ENCODE results near the gene GARNL3.

DNA sequence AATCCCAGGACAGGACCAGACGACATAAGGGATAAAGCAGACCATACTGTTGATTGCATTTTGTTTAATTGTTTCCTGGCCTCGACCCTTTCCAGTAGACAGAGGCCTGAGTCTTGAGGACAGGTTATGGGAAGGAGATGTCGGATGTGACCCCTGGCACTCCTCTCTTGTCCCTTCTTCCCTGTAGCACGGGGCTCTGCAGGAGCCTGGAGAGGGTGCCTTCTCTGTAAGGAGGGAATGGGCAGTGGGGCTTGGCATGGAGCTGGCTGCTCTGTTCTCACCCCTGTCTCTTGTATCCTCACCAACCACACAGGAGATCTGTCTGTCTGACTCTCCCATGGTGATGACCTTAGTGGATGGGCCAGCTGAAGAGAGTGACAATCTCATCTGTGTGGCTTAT is 92.3 kb downstream of the GARNL3 start:
- TF ChIP-seq, protein P1, sequence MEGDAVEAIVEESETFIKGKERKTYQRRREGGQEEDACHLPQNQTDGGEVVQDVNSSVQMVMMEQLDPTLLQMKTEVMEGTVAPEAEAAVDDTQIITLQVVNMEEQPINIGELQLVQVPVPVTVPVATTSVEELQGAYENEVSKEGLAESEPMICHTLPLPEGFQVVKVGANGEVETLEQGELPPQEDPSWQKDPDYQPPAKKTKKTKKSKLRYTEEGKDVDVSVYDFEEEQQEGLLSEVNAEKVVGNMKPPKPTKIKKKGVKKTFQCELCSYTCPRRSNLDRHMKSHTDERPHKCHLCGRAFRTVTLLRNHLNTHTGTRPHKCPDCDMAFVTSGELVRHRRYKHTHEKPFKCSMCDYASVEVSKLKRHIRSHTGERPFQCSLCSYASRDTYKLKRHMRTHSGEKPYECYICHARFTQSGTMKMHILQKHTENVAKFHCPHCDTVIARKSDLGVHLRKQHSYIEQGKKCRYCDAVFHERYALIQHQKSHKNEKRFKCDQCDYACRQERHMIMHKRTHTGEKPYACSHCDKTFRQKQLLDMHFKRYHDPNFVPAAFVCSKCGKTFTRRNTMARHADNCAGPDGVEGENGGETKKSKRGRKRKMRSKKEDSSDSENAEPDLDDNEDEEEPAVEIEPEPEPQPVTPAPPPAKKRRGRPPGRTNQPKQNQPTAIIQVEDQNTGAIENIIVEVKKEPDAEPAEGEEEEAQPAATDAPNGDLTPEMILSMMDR (IDR thresholded peaks at IDR 0.05), result no peak
- no peak for TF ChIP-seq POLR2A (IDR thresholded peaks at IDR 0.05)

Measured in gastroesophageal sphincter (tissue), 3 donors.